Keratinocyte (primary cell): Measurements from ENCODE around the gene SLC23A2. TPM values are rescaled to one million over a fixed set of nuclear protein-coding genes. Genes with fewer than 3 reads are reported as not detected.

Experiments
- DNase-seq: peaks from one replicate; pipeline ENCODE4 v3.0.0-alpha.2; 2011; ENCODE audit warnings: low read depth, missing footprints, low spot score
- FAIRE-seq: peaks from 2 replicates; lab custom pipeline; 2011; peaks lifted over from hg19 to GRCh38; lab: Jason Lieb, UNC
- H2AFZ ChIP-seq: 2 replicates; pipeline ENCODE4 v1.6.0; 2012; ENCODE audit warnings: low read length, control low read depth, inconsistent platforms; ENCODE audit not compliant: control insufficient read depth
- H3K27ac ChIP-seq: 2 replicates; pipeline ENCODE4 v1.5.1; 2011; ENCODE audit warnings: low read length; ENCODE audit not compliant: control insufficient read depth, insufficient read depth
- H3K27me3 ChIP-seq: 3 replicates; pipeline ENCODE4 v1.6.0; 2011; ENCODE audit warnings: low read length; ENCODE audit not compliant: control insufficient read depth, insufficient read depth; ENCODE audit errors: extremely low read depth
- H3K36me3 ChIP-seq, 2 experiments: 2 replicates in 1 of 2; 3 replicates in 1 of 2; pipeline ENCODE4 v1.5.1; 2011; ENCODE audit warnings: low read length in 2 of 2, mild to moderate bottlenecking in 1 of 2; ENCODE audit not compliant: control insufficient read depth in 2 of 2, insufficient read depth in 2 of 2; ENCODE audit errors: extremely low read depth in 1 of 2
- H3K4me1 ChIP-seq: 3 replicates; pipeline ENCODE4 v1.5.1; 2011; ENCODE audit warnings: low read length; ENCODE audit not compliant: control insufficient read depth, insufficient read depth; ENCODE audit errors: extremely low read depth
- H3K4me2 ChIP-seq: 3 replicates; pipeline ENCODE4 v1.6.0; 2011; ENCODE audit warnings: low read depth, low read length; ENCODE audit not compliant: control insufficient read depth, insufficient read depth; ENCODE audit errors: extremely low read depth
- H3K4me3 ChIP-seq, 3 experiments: fragments of 200-600 bp in 1 of 3; sonication (generic) in 1 of 3; 2 replicates in 2 of 3; 3 replicates in 1 of 3; pipeline ENCODE4 v1.5.1; 2011 to 2016; ENCODE audit warnings: low read length in 3 of 3, mild to moderate bottlenecking in 3 of 3, control low read depth in 2 of 3, inconsistent platforms in 1 of 3, low read depth in 1 of 3, mixed read lengths in 1 of 3, mixed run types in 1 of 3, moderate library complexity in 1 of 3; ENCODE audit not compliant: control insufficient read depth in 2 of 3, insufficient read depth in 2 of 3; ENCODE audit errors: extremely low read depth in 1 of 3
- H3K79me2 ChIP-seq: 2 replicates; pipeline ENCODE4 v1.6.0; 2012; ENCODE audit warnings: low read length; ENCODE audit not compliant: control insufficient read depth, insufficient read depth
- H3K9ac ChIP-seq: 3 replicates; pipeline ENCODE4 v1.6.0; 2011; ENCODE audit warnings: low read length; ENCODE audit not compliant: control insufficient read depth, insufficient read depth; ENCODE audit errors: extremely low read depth
- H3K9me1 ChIP-seq: 3 replicates; pipeline ENCODE4 v1.6.0; 2011; ENCODE audit warnings: low read length; ENCODE audit not compliant: control insufficient read depth, insufficient read depth; ENCODE audit errors: extremely low read depth
- H3K9me3 ChIP-seq: 2 replicates; pipeline ENCODE4 v1.5.1; 2012; ENCODE audit warnings: low read depth, low read length; ENCODE audit not compliant: control insufficient read depth
- H4K20me1 ChIP-seq: 3 replicates; pipeline ENCODE4 v1.6.0; 2011; ENCODE audit warnings: low read length; ENCODE audit not compliant: control insufficient read depth, insufficient read depth; ENCODE audit errors: extremely low read depth
- CTCF ChIP-seq, 3 experiments: IDR thresholded peaks in 1 of 3; conservative IDR thresholded peaks in 1 of 3; optimal IDR thresholded peaks in 1 of 3; 2 replicates in 2 of 3; 3 replicates in 1 of 3; pipeline versions ENCODE3 to v1.5.1; 2011; ENCODE audit warnings: low read length in 3 of 3, mild to moderate bottlenecking in 3 of 3, moderate library complexity in 2 of 3, control low read depth in 1 of 3, inconsistent platforms in 1 of 3; ENCODE audit not compliant: insufficient read depth in 2 of 3; ENCODE audit errors: extremely low read depth in 1 of 3
- EZH2 ChIP-seq: IDR thresholded peaks from one replicate; pipeline ENCODE4 v1.6.1; 2012; ENCODE audit warnings: inconsistent platforms, mild to moderate bottlenecking, low read length, moderate library complexity
- dilution Hi-C: fragments of 300-500 bp; cut with MboI; formaldehyde crosslinking; loops from one replicate; pipeline ENCODE4 v1.7.0; 2020; ENCODE audit warnings: low sequenced_read_pairs; ENCODE audit not compliant: extremely low pct_ligation_motif_present
- polyA plus RNA-seq, 5 experiments: library from polyadenylated mRNA; depleted of rRNA in 3 of 5; stranded (reverse) in 3 of 5; stranded (forward) in 1 of 5; unstranded in 1 of 5; fragments of >200 nt; gene quantifications; 1 replicate in 1 of 5; 2 replicates in 3 of 5; 3 replicates in 1 of 5; pipeline versions ENCODE4 v1.2.1 to v1.2.3, GENCODE V29; 2011 to 2012; ENCODE audit warnings: missing spikeins in 2 of 5, low read depth in 1 of 5, low replicate concordance in 1 of 5

SLC23A2 gene
- polyA plus RNA-seq, 1 donor (not counting 4 experiments of a cell fraction or from before 2014, with no cell fraction given) = 13.4 TPM

GRCh38 chr20:4808872-4809271 lies 192.4 kb downstream of the SLC23A2 start:
- TF ChIP-seq CTCF (optimal IDR thresholded peaks at IDR 0.05 in 1 of 3, IDR thresholded peaks at IDR 0.05 in 1 of 3, conservative IDR thresholded peaks at IDR 0.05 in 1 of 3; ENCODE audit: extremely low read depth in 1 of 3, insufficient read depth in 2 of 3, low read length in 3 of 3) (no peak), EZH2 (no peak)
- FAIRE-seq = no peak

GRCh38 chr20:4805663-4806449 lies 195.5 kb downstream of the SLC23A2 start:
- dilution Hi-C loops = no loop called here
- H4K20me1 ChIP-seq = no peaks in the 10 kb centered on the region
- no peak overlapping the region for H3K27ac ChIP-seq
- no peaks in the 10 kb centered on the region for H3K4me1 ChIP-seq
- H3K9ac ChIP-seq = no peak overlapping the region
- no peaks in the 10 kb centered on the region for H3K9me1 ChIP-seq
- H3K27me3 ChIP-seq = peaks cover 36% of the 10 kb centered on the region
- no peak for DNase-seq
- TF ChIP-seq EZH2 = no peak
- no peak for TF ChIP-seq CTCF (optimal IDR thresholded peaks at IDR 0.05 in 1 of 3, IDR thresholded peaks at IDR 0.05 in 1 of 3, conservative IDR thresholded peaks at IDR 0.05 in 1 of 3; ENCODE audit: extremely low read depth in 1 of 3, insufficient read depth in 2 of 3, low read length in 3 of 3)
- H3K79me2 ChIP-seq = no peaks in the 10 kb centered on the region
- no peak overlapping the region for H2AFZ ChIP-seq
- no peak overlapping the region for H3K4me3 ChIP-seq
- FAIRE-seq = no peak
- H3K4me2 ChIP-seq = no peak overlapping the region
- H3K9me3 ChIP-seq = no peaks in the 10 kb centered on the region
- H3K36me3 ChIP-seq = no peaks in the 10 kb centered on the region

More at GRCh38 chr20:4808872-4809271, 192.4 kb downstream of the SLC23A2 start:
- H4K20me1 ChIP-seq = no peaks in the 10 kb centered on the region
- no peaks in the 10 kb centered on the region for H3K4me1 ChIP-seq
- H3K79me2 ChIP-seq = no peaks in the 10 kb centered on the region
- no peak for DNase-seq
- no peak overlapping the region for H2AFZ ChIP-seq
- no peak overlapping the region for H3K27ac ChIP-seq
- dilution Hi-C loops = no loop called here
- H3K27me3 ChIP-seq = peaks cover 44% of the 10 kb centered on the region
- H3K4me2 ChIP-seq = no peak overlapping the region
- no peaks in the 10 kb centered on the region for H3K36me3 ChIP-seq
- no peak overlapping the region for H3K4me3 ChIP-seq
- H3K9me3 ChIP-seq = no peaks in the 10 kb centered on the region
- no peak overlapping the region for H3K9ac ChIP-seq
- H3K9me1 ChIP-seq = no peaks in the 10 kb centered on the region
